SU-DHL-6 (cell line): Measurements from ENCODE around the gene TMEM235.

Source experiments
- EZH2phosphoT487 ChIP-seq: fragments of 200-600 bp; sonication (generic), shearing (Covaris generic); conservative IDR thresholded peaks from 2 replicates; pipeline ENCODE4 v1.6.1; 2018; ENCODE audit warnings: mild to moderate bottlenecking, antibody characterized with exemption, low read length, moderate library complexity, mixed read lengths
- TF ChIP-seq, protein P1 (sequence below): fragments of 200-600 bp; sonication (generic); IDR thresholded peaks from one replicate; pipeline ENCODE4 v1.5.1; 2017; ENCODE audit warnings: antibody characterized with exemption, mild to moderate bottlenecking, low read length, moderate library complexity; ENCODE audit not compliant: insufficient read depth, poor library complexity, severe bottlenecking

DNA sequence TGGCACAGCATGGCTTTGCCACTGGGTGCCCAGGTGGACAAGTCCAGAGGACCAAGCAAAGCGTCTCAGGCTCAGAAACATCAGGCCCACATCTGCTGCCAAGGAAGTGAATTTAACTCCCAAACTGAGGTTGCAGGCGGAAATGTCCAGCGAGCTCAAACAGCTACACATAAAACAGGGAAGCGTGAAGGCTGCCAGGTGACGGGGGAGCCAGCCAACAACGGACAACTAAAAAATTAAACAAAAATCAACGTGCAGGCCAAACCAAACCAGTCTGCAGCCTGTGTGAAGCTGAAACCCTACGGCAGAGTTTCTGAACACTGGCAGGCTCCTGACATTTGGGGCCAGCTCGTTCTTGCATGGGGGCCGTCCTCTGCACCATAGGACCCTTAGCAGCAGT lies 47.1 kb upstream of the TMEM235 start:
- TF ChIP-seq, protein P1, sequence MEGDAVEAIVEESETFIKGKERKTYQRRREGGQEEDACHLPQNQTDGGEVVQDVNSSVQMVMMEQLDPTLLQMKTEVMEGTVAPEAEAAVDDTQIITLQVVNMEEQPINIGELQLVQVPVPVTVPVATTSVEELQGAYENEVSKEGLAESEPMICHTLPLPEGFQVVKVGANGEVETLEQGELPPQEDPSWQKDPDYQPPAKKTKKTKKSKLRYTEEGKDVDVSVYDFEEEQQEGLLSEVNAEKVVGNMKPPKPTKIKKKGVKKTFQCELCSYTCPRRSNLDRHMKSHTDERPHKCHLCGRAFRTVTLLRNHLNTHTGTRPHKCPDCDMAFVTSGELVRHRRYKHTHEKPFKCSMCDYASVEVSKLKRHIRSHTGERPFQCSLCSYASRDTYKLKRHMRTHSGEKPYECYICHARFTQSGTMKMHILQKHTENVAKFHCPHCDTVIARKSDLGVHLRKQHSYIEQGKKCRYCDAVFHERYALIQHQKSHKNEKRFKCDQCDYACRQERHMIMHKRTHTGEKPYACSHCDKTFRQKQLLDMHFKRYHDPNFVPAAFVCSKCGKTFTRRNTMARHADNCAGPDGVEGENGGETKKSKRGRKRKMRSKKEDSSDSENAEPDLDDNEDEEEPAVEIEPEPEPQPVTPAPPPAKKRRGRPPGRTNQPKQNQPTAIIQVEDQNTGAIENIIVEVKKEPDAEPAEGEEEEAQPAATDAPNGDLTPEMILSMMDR: no peak
- TF ChIP-seq EZH2phosphoT487: no peak
